Measurements from ENCODE around the gene SPTSSB. TPM values are rescaled to one million over a fixed set of nuclear protein-coding genes. Genes with fewer than 3 reads are reported as not detected.

SPTSSB gene
- total and polyA plus RNA-seq, 12 donors: 0.06 to 0.97 (median 0.14) TPM; not detected in 5

GRCh38 chr3:161386991-161387770 lies 15.9 kb upstream of the SPTSSB start:
- H3K27ac ChIP-seq: no peak overlapping the region
- no peaks in the 10 kb centered on the region for H3K27me3 ChIP-seq
- WGBS, 4 donors: 50 to 56% (median 51%) methylated on average over 4 of the region's 4 CpGs

GRCh38 chr3:161372321-161373260 lies 1.3 kb upstream of the SPTSSB start:
- peaks cover 24% of the 10 kb centered on the region for H3K27me3 ChIP-seq
- H3K36me3 ChIP-seq (replicated peaks in 1 of 2): no peaks in the 10 kb centered on the region
- H3K4me3 ChIP-seq: peak overlapping the region in 2 of 4 donors; percentile 26 to 64
- H3K27ac ChIP-seq: no peak overlapping the region
- no peak for TF ChIP-seq POLR2A (IDR thresholded peaks at IDR 0.05)
- no peak for TF ChIP-seq CTCF (IDR thresholded peaks at IDR 0.05)
- H3K9me3 ChIP-seq (replicated peaks in 1 of 3): no peaks in the 10 kb centered on the region
- DNase-seq: peak in 2 of 7 donors; percentile 4 to 11
- peaks cover 10 to 20% of the 10 kb centered on the region in 2 donors for H3K4me1 ChIP-seq (replicated peaks in 1 of 2)
- WGBS, 4 donors: 6 to 8% (median 7%) methylated on average over 28 to 55 of the region's 55 CpGs
- intact Hi-C loops (cut with DNase I): no loop called here

More at GRCh38 chr3:161386991-161387770, 15.9 kb upstream of the SPTSSB start:
- TF ChIP-seq POLR2A (IDR thresholded peaks at IDR 0.05) (no peak), CTCF (IDR thresholded peaks at IDR 0.05) (no peak)
- intact Hi-C loops (cut with DNase I): no loop called here
- no peak for DNase-seq
- no peaks in the 10 kb centered on the region for H3K4me1 ChIP-seq (replicated peaks in 1 of 2)
- no peaks in the 10 kb centered on the region for H3K9me3 ChIP-seq (replicated peaks in 1 of 3)
- no peak overlapping the region for H3K4me3 ChIP-seq
- no peaks in the 10 kb centered on the region for H3K36me3 ChIP-seq (replicated peaks in 1 of 2)

- TF ChIP-seq CTCF (IDR thresholded peaks at IDR 0.05): no peak
- no peak for TF ChIP-seq POLR2A (IDR thresholded peaks at IDR 0.05)
- 41 to 66% (median 45%) methylated on average over 3 of the region's 3 CpGs for WGBS, 4 donors
- no peaks in the 10 kb centered on the region for H3K9me3 ChIP-seq (replicated peaks in 1 of 3)
- DNase-seq: no peak
- no peak overlapping the region for H3K27ac ChIP-seq
- H3K27me3 ChIP-seq: peaks cover 24% of the 10 kb centered on the region
- no peaks in the 10 kb centered on the region for H3K36me3 ChIP-seq (replicated peaks in 1 of 2)
- H3K4me1 ChIP-seq (replicated peaks in 1 of 2): peaks cover 10 to 20% of the 10 kb centered on the region in 2 donors
- intact Hi-C loops (cut with DNase I): no loop called here
- no peak overlapping the region for H3K4me3 ChIP-seq
Measured at GRCh38 chr3:161369531-161369930, 1.8 kb downstream of the SPTSSB start.

- TF ChIP-seq POLR2A (IDR thresholded peaks at IDR 0.05): no peak
- no peak for TF ChIP-seq CTCF (IDR thresholded peaks at IDR 0.05)
- WGBS, 4 donors: 78 to 91% (median 84%) methylated on average over 2 of the region's 2 CpGs
Measured at GRCh38 chr3:161366094-161366493, 5.2 kb downstream of the SPTSSB start.

More at GRCh38 chr3:161366094-161366493, 5.2 kb downstream of the SPTSSB start:
- H3K4me3 ChIP-seq: no peak overlapping the region
- intact Hi-C loops (cut with DNase I): no loop called here
- H3K9me3 ChIP-seq (replicated peaks in 1 of 3): no peaks in the 10 kb centered on the region
- DNase-seq: no peak
- no peak overlapping the region for H3K27ac ChIP-seq
- H3K4me1 ChIP-seq (replicated peaks in 1 of 2): peaks cover 0 to under 1% of the 10 kb centered on the region in 2 donors
- no peaks in the 10 kb centered on the region for H3K27me3 ChIP-seq
- H3K36me3 ChIP-seq (replicated peaks in 1 of 2): no peaks in the 10 kb centered on the region

Data from adrenal gland (tissue), 12 donors.